Measurements from ENCODE around the gene SNX27.

DNA sequence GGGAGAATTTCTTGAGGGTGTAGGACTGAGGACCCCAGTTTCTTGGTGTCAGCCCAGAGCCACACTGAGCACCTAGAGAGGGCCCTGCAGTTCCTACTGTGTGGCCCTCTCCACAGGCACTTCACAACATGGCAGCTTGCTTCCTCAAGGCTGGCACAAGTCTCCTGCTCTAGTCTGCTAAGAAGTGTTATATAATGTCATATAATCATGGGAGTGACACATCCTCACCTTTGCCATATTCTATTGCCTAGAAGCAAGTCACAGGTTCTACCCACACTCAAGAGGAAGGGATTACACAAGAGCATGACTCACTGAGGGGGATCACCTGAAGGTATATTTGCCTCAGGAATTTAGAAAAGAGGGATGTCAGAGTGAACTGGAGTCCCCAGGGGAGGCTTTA lies 5.5 kb upstream of the SNX27 start:
- TF ChIP-seq, protein P1, sequence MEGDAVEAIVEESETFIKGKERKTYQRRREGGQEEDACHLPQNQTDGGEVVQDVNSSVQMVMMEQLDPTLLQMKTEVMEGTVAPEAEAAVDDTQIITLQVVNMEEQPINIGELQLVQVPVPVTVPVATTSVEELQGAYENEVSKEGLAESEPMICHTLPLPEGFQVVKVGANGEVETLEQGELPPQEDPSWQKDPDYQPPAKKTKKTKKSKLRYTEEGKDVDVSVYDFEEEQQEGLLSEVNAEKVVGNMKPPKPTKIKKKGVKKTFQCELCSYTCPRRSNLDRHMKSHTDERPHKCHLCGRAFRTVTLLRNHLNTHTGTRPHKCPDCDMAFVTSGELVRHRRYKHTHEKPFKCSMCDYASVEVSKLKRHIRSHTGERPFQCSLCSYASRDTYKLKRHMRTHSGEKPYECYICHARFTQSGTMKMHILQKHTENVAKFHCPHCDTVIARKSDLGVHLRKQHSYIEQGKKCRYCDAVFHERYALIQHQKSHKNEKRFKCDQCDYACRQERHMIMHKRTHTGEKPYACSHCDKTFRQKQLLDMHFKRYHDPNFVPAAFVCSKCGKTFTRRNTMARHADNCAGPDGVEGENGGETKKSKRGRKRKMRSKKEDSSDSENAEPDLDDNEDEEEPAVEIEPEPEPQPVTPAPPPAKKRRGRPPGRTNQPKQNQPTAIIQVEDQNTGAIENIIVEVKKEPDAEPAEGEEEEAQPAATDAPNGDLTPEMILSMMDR (conservative IDR thresholded peaks at IDR 0.05 in 1 of 2, IDR thresholded peaks at IDR 0.05 in 1 of 2; ENCODE audit: extremely low read depth in 1 of 2, insufficient read depth in 1 of 2, low read depth in 1 of 2, low read length in 2 of 2): no peak
- TF ChIP-seq EZH2 (IDR thresholded peaks at IDR 0.05; ENCODE audit: borderline replicate concordance, low read length): no peak
